HEK293 (cell line): Measurements from ENCODE around the gene HOXD9.

ENCODE experiments used
- CTCF ChIA-PET: fragments of 350-600 bp; formaldehyde crosslinking; extraction: SDS; loops from one replicate; lab custom pipeline; 2021; ENCODE audit warnings: antibody characterized with exemption; lab: Yijun Ruan, JAX
- POLR2A ChIA-PET: fragments of 300-600 bp; formaldehyde crosslinking; extraction: SDS; loops from one replicate; lab custom pipeline; 2020; ENCODE audit warnings: antibody characterized with exemption, inconsistent platforms; lab: Yijun Ruan, JAX
- H3K27ac ChIP-seq: fragments of 200-500 bp; sonication (Bioruptor generic); 2 replicates; pipeline ENCODE4 v1.5.1; 2014; ENCODE audit warnings: low read depth, low read length, control low read depth, inconsistent platforms; ENCODE audit errors: extremely low read depth
- H3K36me3 ChIP-seq, 2 experiments: fragments of 200-500 bp in 1 of 2; sonication (Bioruptor generic) in 1 of 2; 1 replicate in 1 of 2; 2 replicates in 1 of 2; pipeline ENCODE4 v1.5.1; 2014 to 2017; ENCODE audit warnings: inconsistent platforms in 2 of 2, low read length in 2 of 2; ENCODE audit not compliant: control insufficient read depth in 2 of 2, insufficient read depth in 1 of 2
- H3K4me1 ChIP-seq: fragments of 200-500 bp; sonication (Bioruptor generic); 2 replicates; pipeline ENCODE4 v1.5.1; 2014; ENCODE audit warnings: mild to moderate bottlenecking, low read length, inconsistent platforms; ENCODE audit not compliant: control insufficient read depth, insufficient read depth
- H3K4me3 ChIP-seq: 2 replicates; pipeline ENCODE4 v1.5.1; 2011; ENCODE audit warnings: low read depth, mild to moderate bottlenecking, control low read depth, low read length, moderate library complexity
- H3K9me3 ChIP-seq: fragments of 200-500 bp; sonication (Bioruptor generic); 2 replicates; pipeline ENCODE4 v1.5.1; 2014; ENCODE audit warnings: low read depth, low read length, inconsistent platforms; ENCODE audit not compliant: control insufficient read depth, insufficient read depth
- IKZF3 ChIP-seq: fragments of 450-650 bp; IDR thresholded peaks from 2 replicates; pipeline ENCODE4 v1.5.0; 2018; ENCODE audit warnings: missing biosample characterization, mild to moderate bottlenecking, missing genetic modification characterization, moderate library complexity
- SP2 ChIP-seq: fragments of 450-650 bp; formaldehyde crosslinking; IDR thresholded peaks from 2 replicates; pipeline ENCODE4 v1.5.1; 2016; ENCODE audit warnings: missing biosample characterization, missing genetic modification characterization
- ZBTB7A ChIP-seq: fragments of 450-650 bp; formaldehyde crosslinking; IDR thresholded peaks from 2 replicates; pipeline ENCODE4 v1.5.1; 2016; ENCODE audit warnings: low read depth, missing biosample characterization, missing genetic modification characterization
- ZBTB8A ChIP-seq: fragments of 450-650 bp; formaldehyde crosslinking; IDR thresholded peaks from 2 replicates; pipeline ENCODE4 v1.5.1; 2016; ENCODE audit warnings: missing biosample characterization, missing genetic modification characterization
- ZFP69B ChIP-seq: fragments of 450-650 bp; formaldehyde crosslinking; IDR thresholded peaks from 2 replicates; pipeline ENCODE4 v1.5.1; 2016; ENCODE audit warnings: missing biosample characterization, missing genetic modification characterization
- ZNF112 ChIP-seq: fragments of 450-650 bp; formaldehyde crosslinking; IDR thresholded peaks from 2 replicates; pipeline ENCODE4 v1.5.0; 2017; ENCODE audit warnings: missing biosample characterization, missing genetic modification characterization
- ZNF132 ChIP-seq: fragments of 450-650 bp; formaldehyde crosslinking; IDR thresholded peaks from 2 replicates; pipeline ENCODE4 v1.5.1; 2017; ENCODE audit warnings: missing biosample characterization, missing genetic modification characterization, borderline replicate concordance
- ZNF174 ChIP-seq: fragments of 450-650 bp; formaldehyde crosslinking; IDR thresholded peaks from 2 replicates; pipeline ENCODE4 v1.5.0; 2017; ENCODE audit warnings: missing biosample characterization, mild to moderate bottlenecking, missing genetic modification characterization
- ZNF175 ChIP-seq: fragments of 450-650 bp; formaldehyde crosslinking; IDR thresholded peaks from 2 replicates; pipeline ENCODE4 v1.5.1; 2016; ENCODE audit warnings: missing biosample characterization, missing genetic modification characterization
- ZNF202 ChIP-seq: fragments of 450-650 bp; formaldehyde crosslinking; IDR thresholded peaks from 2 replicates; pipeline ENCODE4 v1.5.1; 2016; ENCODE audit warnings: missing biosample characterization, missing genetic modification characterization, borderline replicate concordance
- ZNF292 ChIP-seq: fragments of 450-650 bp; formaldehyde crosslinking; IDR thresholded peaks from 2 replicates; pipeline ENCODE4 v1.5.1; 2016; ENCODE audit warnings: low read depth, missing biosample characterization, missing genetic modification characterization, borderline replicate concordance
- ZNF394 ChIP-seq: fragments of 450-650 bp; formaldehyde crosslinking; IDR thresholded peaks from 2 replicates; pipeline ENCODE4 v1.5.1; 2016; ENCODE audit warnings: missing biosample characterization, missing genetic modification characterization, mild to moderate bottlenecking, moderate library complexity, borderline replicate concordance
- ZNF416 ChIP-seq: fragments of 450-650 bp; formaldehyde crosslinking; IDR thresholded peaks from 2 replicates; pipeline ENCODE4 v1.5.1; 2016; ENCODE audit warnings: missing biosample characterization, missing genetic modification characterization
- ZNF473 ChIP-seq: fragments of 450-650 bp; formaldehyde crosslinking; IDR thresholded peaks from 2 replicates; pipeline ENCODE4 v1.5.1; 2017; ENCODE audit warnings: missing biosample characterization, missing genetic modification characterization
- ZNF48 ChIP-seq: fragments of 450-650 bp; formaldehyde crosslinking; IDR thresholded peaks from 2 replicates; pipeline ENCODE4 v1.5.1; 2016; ENCODE audit warnings: missing biosample characterization, missing genetic modification characterization
- ZNF560 ChIP-seq: fragments of 450-650 bp; formaldehyde crosslinking; IDR thresholded peaks from 2 replicates; pipeline ENCODE4 v1.5.1; 2017; ENCODE audit warnings: missing biosample characterization, missing genetic modification characterization, borderline replicate concordance
- ZNF654 ChIP-seq: fragments of 450-650 bp; formaldehyde crosslinking; IDR thresholded peaks from 2 replicates; pipeline ENCODE4 v1.5.1; 2016; ENCODE audit warnings: low read depth, missing biosample characterization, missing genetic modification characterization
- ZNF843 ChIP-seq: fragments of 450-650 bp; formaldehyde crosslinking; IDR thresholded peaks from 2 replicates; pipeline ENCODE4 v1.5.1; 2016; ENCODE audit warnings: missing biosample characterization, missing genetic modification characterization
- TF ChIP-seq, protein P1 (sequence below): fragments of 450-650 bp; formaldehyde crosslinking; IDR thresholded peaks from 2 replicates; pipeline ENCODE4 v1.5.1; 2016; ENCODE audit warnings: missing biosample characterization, missing genetic modification characterization, borderline replicate concordance

The HOXD9 gene

DNA sequence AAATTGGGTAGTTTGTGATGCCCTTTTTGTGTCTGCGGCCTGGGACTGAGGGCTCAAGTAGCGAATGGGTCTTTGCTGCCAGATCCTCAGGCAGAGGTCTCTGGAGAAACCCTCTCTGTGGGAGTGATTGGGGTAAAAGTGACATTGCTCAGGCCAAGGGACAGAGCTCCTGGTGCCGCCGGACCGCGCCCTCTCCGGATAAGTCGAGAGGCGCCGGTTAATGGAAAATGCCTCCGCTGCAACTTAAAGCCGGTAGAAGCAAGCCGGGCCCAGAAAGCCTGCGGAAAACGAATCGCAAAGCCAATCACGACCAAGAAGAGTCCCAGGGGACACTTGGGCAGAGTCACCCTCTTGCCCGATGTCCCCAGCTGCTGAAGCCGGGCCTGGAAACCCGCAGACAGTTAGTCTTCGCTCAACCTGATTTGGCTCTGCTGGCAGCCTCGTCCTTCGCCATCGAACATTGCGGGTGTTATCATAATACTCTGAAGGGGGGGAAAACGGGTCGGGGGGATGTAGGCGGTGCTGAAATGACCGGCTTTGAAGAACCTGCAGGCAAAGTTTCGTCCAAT is 23.3 kb upstream of the HOXD9 start:
- CTCF ChIA-PET: interaction anchor here (0.6 to 4.3 kb wide), 3 partner anchors 13 to 846 kb away, joined by 3 to 33 read pairs (median 5); no protein-coding TSS in a partner anchor
- Histone ChIP-seq H3K36me3 (peaks cover 0 to 15% of the 10 kb centered on the region in 2 experiments; a peak in 1 of 3 replicates), H3K4me3 (no peak overlapping the region), H3K4me1 (peaks cover 10% of the 10 kb centered on the region), H3K9me3 (no peaks in the 10 kb centered on the region), H3K27ac (no peak overlapping the region)
- TF ChIP-seq IKZF3 (no peak), ZNF132 (tag by site-specific recombination) (no peak), ZNF112 (no peak), ZBTB8A (tag by site-specific recombination) (no peak), ZNF175 (tag by site-specific recombination) (no peak), ZNF473 (tag by site-specific recombination) (no peak), ZNF48 (tag by site-specific recombination) (no peak), ZNF560 (tag by site-specific recombination) (no peak), ZNF394 (tag by site-specific recombination) (no peak), SP2 (tag by site-specific recombination) (no peak), ZNF654 (tag by site-specific recombination) (no peak), ZNF416 (tag by site-specific recombination) (no peak), ZBTB7A (no peak), ZNF174 (no peak), ZNF843 (no peak), ZNF292 (tag by site-specific recombination) (no peak)
- TF ChIP-seq, protein P1, sequence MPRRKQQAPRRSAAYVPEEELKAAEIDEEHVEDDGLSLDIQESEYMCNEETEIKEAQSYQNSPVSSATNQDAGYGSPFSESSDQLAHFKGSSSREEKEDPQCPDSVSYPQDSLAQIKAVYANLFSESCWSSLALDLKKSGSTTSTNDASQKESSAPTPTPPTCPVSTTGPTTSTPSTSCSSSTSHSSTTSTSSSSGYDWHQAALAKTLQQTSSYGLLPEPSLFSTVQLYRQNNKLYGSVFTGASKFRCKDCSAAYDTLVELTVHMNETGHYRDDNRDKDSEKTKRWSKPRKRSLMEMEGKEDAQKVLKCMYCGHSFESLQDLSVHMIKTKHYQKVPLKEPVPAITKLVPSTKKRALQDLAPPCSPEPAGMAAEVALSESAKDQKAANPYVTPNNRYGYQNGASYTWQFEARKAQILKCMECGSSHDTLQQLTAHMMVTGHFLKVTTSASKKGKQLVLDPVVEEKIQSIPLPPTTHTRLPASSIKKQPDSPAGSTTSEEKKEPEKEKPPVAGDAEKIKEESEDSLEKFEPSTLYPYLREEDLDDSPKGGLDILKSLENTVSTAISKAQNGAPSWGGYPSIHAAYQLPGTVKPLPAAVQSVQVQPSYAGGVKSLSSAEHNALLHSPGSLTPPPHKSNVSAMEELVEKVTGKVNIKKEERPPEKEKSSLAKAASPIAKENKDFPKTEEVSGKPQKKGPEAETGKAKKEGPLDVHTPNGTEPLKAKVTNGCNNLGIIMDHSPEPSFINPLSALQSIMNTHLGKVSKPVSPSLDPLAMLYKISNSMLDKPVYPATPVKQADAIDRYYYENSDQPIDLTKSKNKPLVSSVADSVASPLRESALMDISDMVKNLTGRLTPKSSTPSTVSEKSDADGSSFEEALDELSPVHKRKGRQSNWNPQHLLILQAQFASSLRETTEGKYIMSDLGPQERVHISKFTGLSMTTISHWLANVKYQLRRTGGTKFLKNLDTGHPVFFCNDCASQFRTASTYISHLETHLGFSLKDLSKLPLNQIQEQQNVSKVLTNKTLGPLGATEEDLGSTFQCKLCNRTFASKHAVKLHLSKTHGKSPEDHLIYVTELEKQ: no peak
- TF ChIP-seq, all 188 proteins: peak for 0
- POLR2A ChIA-PET: no interaction called here

DNA sequence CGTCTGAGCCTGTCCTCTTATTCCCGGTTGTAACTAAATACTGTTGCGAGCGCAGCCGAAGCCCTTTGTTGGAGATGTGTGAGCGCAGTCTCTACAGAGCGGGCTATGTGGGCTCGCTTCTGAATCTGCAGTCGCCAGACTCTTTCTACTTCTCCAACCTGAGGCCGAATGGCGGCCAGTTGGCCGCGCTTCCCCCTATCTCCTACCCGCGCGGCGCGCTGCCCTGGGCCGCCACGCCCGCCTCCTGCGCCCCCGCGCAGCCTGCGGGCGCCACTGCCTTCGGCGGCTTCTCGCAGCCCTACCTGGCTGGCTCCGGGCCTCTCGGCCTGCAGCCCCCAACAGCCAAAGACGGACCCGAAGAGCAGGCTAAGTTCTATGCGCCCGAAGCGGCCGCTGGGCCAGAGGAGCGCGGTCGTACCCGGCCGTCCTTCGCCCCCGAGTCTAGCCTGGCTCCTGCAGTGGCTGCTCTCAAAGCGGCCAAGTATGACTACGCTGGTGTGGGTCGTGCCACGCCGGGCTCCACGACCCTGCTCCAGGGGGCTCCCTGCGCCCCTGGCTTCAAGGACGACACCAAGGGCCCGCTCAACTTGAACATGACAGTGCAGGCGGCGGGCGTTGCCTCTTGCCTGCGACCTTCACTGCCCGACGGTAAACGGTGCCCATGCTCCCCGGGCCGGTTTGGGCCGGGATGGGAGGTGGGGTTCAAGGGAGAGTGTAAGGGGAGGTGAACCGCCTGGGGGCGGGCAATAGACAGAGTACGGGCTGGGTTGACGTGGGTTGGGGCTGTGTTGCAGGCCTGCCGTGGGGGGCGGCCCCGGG is 22.6 kb upstream of the HOXD9 start, which contains the start of gene HOXD12:
TSS of gene HOXD12 (plus strand) at position 68 of the 819 bp plus-strand sequence. CDS start at position 75, 7 bp downstream.
- TF ChIP-seq ZNF202 (tag by site-specific recombination) (0 out of 2 replicates have a peak, but pooled peaks have one; percentile 58), ZFP69B (no peak)
- CTCF ChIA-PET: interaction anchor here (0.8 kb wide), 1 partner anchor 20 kb away, joined by 5 read pairs; no protein-coding TSS in a partner anchor
- Histone ChIP-seq H3K4me1 (peaks cover 10% of the 10 kb centered on the region), H3K9me3 (no peaks in the 10 kb centered on the region), H3K36me3 (peaks cover 0 to 8% of the 10 kb centered on the region in 2 experiments; a peak in 1 of 3 replicates), H3K4me3 (no peak within 1 kb of the TSS), H3K27ac (no peak within 1 kb of the TSS)
- POLR2A ChIA-PET: no interaction called here
